Ishikawa (cell line): ENCODE results near the gene ITPA.

Experiments used
- CEBPB ChIP-seq: IDR thresholded peaks from 2 replicates; pipeline ENCODE4 v1.6.1; 2012
- CREB1 ChIP-seq: IDR thresholded peaks from 2 replicates; pipeline ENCODE4 v1.6.1; 2012; ENCODE audit warnings: low read depth
- EGR1 ChIP-seq: IDR thresholded peaks from 2 replicates; pipeline ENCODE4 v1.6.1; 2012
- EP300 ChIP-seq: IDR thresholded peaks from 2 replicates; pipeline ENCODE4 v1.6.1; 2012; ENCODE audit warnings: borderline replicate concordance
- FOXM1 ChIP-seq: IDR thresholded peaks from 2 replicates; pipeline ENCODE4 v1.6.1; 2012; ENCODE audit warnings: low read depth, borderline replicate concordance
- MAX ChIP-seq: IDR thresholded peaks from 2 replicates; pipeline ENCODE4 v1.6.1; 2012
- NFIC ChIP-seq: IDR thresholded peaks from 2 replicates; pipeline ENCODE4 v1.6.1; 2012
- RAD21 ChIP-seq: IDR thresholded peaks from 2 replicates; pipeline ENCODE4 v1.6.1; 2012; ENCODE audit warnings: low read depth
- REST ChIP-seq: IDR thresholded peaks from 2 replicates; pipeline ENCODE4 v1.6.1; 2012; ENCODE audit warnings: low read depth, mild to moderate bottlenecking
- TAF1 ChIP-seq: IDR thresholded peaks from 2 replicates; pipeline ENCODE4 v1.6.1; 2012; ENCODE audit warnings: low read depth, mild to moderate bottlenecking
- TCF12 ChIP-seq: IDR thresholded peaks from 2 replicates; pipeline ENCODE4 v1.6.1; 2012; ENCODE audit warnings: low read depth
- TEAD4 ChIP-seq: IDR thresholded peaks from 2 replicates; pipeline ENCODE4 v1.6.1; 2012
- USF1 ChIP-seq: IDR thresholded peaks from 2 replicates; pipeline ENCODE4 v1.6.1; 2012
- YY1 ChIP-seq: IDR thresholded peaks from 2 replicates; pipeline ENCODE4 v1.6.1; 2012; ENCODE audit warnings: low read depth
- ZBTB7A ChIP-seq: IDR thresholded peaks from 2 replicates; pipeline ENCODE4 v1.6.1; 2012; ENCODE audit warnings: low read depth

Gene ITPA

GRCh38 chr20:3166913-3167342 is 42.4 kb upstream of the ITPA start:
- peak; percentile 32; the same call in 1 of the 2 replicates for TF ChIP-seq ZBTB7A
- TF ChIP-seq EGR1, result no peak

- TF ChIP-seq FOXM1 (no peak), ZBTB7A (no peak), CEBPB (no peak)
These were observed 41.6 kb upstream of the ITPA start for GRCh38 chr20:3167738-3168078.

GRCh38 chr20:3168079-3168828 is 41.0 kb upstream of the ITPA start:
- TF ChIP-seq TEAD4 (no peak), NFIC (no peak), CEBPB (no peak), REST (no peak), MAX (peak; percentile 81), TAF1 (0 out of 2 replicates have a peak, but pooled peaks have one; percentile 17), RAD21 (peak; percentile 19; the same call in 1 of the 2 replicates), YY1 (0 out of 2 replicates have a peak, but pooled peaks have one; percentile 12), TCF12 (peak; percentile 48; the same call in 1 of the 2 replicates), EGR1 (no peak)

GRCh38 chr20:3168829-3169590 is 40.3 kb upstream of the ITPA start:
- TF ChIP-seq RAD21, result no peak
- no peak for TF ChIP-seq CEBPB
- TF ChIP-seq NFIC, result no peak
- no peak for TF ChIP-seq EGR1
- TF ChIP-seq USF1, result no peak
- no peak for TF ChIP-seq FOXM1

GRCh38 chr20:3171391-3172125 is 37.7 kb upstream of the ITPA start:
- TF ChIP-seq CEBPB (no peak), EP300 (no peak), NFIC (no peak), ZBTB7A (no peak), YY1 (no peak), RAD21 (no peak), TEAD4 (no peak), REST (no peak), CREB1 (no peak), TCF12 (no peak), USF1 (no peak), EGR1 (no peak), TAF1 (no peak), FOXM1 (no peak), MAX (no peak)
